GM10248 (cell line): Measurements from ENCODE around the gene KCNA3.
"Not testable (repeated sequence)": the region's sequence is repeated elsewhere in the genome, so short reads cannot be mapped to it uniquely, and the experiment has no call there.

Source experiments
- CTCF ChIA-PET: fragments of 300-600 bp; sonication (Branson Sonifier 250); formaldehyde crosslinking; extraction: SDS; loops from one replicate; lab custom pipeline; 2021; ENCODE audit warnings: antibody characterized with exemption; lab: Yijun Ruan, JAX
- POLR2A ChIA-PET: fragments of 350-650 bp; sonication (Branson Sonifier 250); formaldehyde crosslinking; extraction: SDS; loops from one replicate; lab custom pipeline; 2020; ENCODE audit warnings: antibody characterized with exemption; lab: Yijun Ruan, JAX
- DNase-seq: peaks from one replicate; pipeline ENCODE4 v3.0.0; 2012; ENCODE audit errors: extremely low spot score
- CTCF ChIP-seq: IDR thresholded peaks from 2 replicates; pipeline ENCODE4 v1.5.1; 2012; ENCODE audit warnings: mild to moderate bottlenecking, low read depth; ENCODE audit errors: extremely low read depth, missing control alignments, control extremely low read depth

KCNA3 gene

DNA sequence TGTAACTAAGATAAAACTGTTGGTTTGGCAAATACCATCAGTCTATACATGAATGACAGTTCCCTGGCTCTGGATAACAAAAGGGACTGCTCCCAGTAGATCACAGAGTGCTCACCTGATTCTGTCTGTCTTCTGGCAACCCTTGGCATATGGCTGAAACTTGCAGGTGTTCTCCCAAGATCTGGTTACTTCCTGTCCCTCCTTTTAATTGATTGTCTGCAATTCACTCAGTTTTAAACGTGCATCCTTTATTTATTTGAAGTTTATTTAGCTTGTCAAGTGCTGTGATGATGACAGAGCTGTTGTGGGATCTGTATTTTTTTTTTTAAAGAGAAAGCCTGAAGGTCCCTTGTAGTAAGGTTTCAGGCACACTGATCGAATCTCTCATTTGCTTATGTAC lies 3.4 kb downstream of the KCNA3 start:
- POLR2A ChIA-PET, result interaction anchor here (0.6 kb wide), 1 partner anchor 836 kb away, joined by 3 read pairs; no protein-coding TSS in a partner anchor
- CTCF ChIA-PET, result no interaction called here
- DNase-seq, result no peak
- no peak for TF ChIP-seq CTCF

- ChIA-PET CTCF (interaction anchor here (0.6 to 0.8 kb wide), 2 partner anchors 23 to 49 kb away, joined by 3 read pairs; no protein-coding TSS in a partner anchor), POLR2A (no interaction called here)
- TF ChIP-seq CTCF, result no peak
- DNase-seq, result no peak
These were observed 6.2 kb downstream of the KCNA3 start for GRCh38 chr1:110668549-110668948.

GRCh38 chr1:110667776-110668175 lies 7.0 kb downstream of the KCNA3 start:
- DNase-seq, result no peak
- POLR2A ChIA-PET, result no interaction called here
- CTCF ChIA-PET, result interaction anchor here (0.8 kb wide), 1 partner anchor 22 kb away, joined by 3 read pairs; no protein-coding TSS in a partner anchor
- no peak for TF ChIP-seq CTCF

DNA sequence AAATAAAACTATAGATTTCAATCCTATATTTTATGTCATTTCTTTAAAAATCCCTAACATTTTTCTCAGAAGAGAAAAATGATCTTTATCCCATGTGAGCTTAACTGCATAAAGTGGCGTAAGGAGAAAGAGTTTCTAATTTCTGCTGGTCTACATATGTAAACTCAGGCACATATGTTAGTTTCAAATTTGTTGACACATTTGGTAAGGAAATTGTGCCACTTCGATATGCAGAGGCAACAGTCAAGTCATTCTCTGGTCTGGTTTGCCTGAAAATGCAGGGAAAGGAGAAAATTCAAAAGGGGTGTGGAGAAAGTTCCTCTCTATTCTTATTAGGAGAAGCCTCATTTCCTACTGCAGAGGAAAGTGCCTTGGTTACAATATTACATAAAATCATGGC lies 11.5 kb downstream of the KCNA3 start:
- TF ChIP-seq CTCF, result no peak
- DNase-seq, result no peak
- POLR2A ChIA-PET, result no interaction called here
- CTCF ChIA-PET, result interaction anchor here (1.1 to 2.3 kb wide), 4 partner anchors 21 to 120 kb away, joined by 3 to 6 read pairs (median 4); no protein-coding TSS in a partner anchor

DNA sequence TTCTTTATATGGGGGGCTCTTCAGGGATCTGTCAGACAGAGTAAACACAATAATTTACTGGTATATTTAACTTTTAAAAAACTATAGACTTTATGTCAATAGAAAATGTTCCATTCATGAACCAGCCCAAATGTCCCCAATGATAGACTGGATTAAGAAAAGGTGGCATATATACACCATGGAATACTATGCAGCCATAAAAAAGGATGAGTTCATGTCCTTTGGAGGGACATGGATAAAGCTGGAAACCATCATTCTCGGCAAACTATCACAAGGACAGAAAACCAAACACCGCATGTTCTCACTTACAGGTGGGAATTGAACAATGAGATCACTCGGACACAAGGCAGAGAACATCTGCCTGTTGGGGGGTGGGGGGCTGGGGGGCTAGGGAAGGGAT lies 15.2 kb downstream of the KCNA3 start:
- CTCF ChIA-PET, DNase-seq, POLR2A ChIA-PET: not testable (repeated sequence)

DNA sequence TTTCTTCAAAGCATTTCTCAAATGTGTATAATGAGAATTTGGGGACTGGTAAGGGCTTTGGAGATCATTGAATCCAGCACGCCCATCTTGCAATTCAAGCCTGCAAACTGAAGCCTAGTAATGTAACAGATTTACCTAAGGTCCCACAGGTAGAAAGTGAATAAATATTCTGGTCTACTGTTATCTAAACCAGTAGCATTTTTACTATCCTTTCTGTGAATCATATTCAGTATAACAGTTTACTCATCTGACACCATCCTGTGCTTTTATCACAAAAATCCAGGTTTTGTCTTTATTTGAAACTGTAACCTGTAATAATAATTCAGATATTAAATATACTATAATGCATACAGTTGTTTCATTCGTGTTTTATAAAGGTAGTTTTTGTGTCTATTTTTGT lies 17.4 kb downstream of the KCNA3 start:
- POLR2A ChIA-PET, result no interaction called here
- TF ChIP-seq CTCF, result no peak
- no peak for DNase-seq
- CTCF ChIA-PET, result interaction anchor here (1.1 to 1.5 kb wide), 3 partner anchors 10 to 39 kb away, joined by 3 to 5 read pairs (median 4); no protein-coding TSS in a partner anchor

DNA sequence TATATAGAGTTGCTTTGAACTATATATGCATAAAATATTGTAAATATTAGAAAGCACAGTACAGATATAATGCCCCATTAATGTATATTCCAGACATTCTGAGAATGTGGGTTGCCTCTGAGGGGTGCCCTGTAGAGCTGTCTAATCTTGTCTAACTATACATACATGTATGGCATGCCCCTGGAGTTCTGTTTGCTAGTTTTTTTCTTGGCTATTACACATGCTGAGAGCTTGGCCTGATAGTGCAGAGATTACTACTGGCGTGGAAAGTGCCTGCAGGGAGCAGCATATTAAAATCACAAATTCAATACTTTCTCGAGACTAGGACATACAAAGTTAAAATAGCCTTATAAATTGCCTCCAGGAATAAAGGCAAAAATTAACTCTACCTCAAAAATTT lies 24.1 kb downstream of the KCNA3 start:
- POLR2A ChIA-PET, result no interaction called here
- CTCF ChIA-PET, result interaction anchor here (1.0 to 1.2 kb wide), 2 partner anchors 13 to 114 kb away, joined by 3 read pairs; no protein-coding TSS in a partner anchor
- no peak for TF ChIP-seq CTCF
- no peak for DNase-seq
